Measurements from ENCODE around the gene POC5.
"Not testable (repeated sequence)": the region's sequence is repeated elsewhere in the genome, so short reads cannot be mapped to it uniquely, and the experiment has no call there.

Gene POC5

DNA sequence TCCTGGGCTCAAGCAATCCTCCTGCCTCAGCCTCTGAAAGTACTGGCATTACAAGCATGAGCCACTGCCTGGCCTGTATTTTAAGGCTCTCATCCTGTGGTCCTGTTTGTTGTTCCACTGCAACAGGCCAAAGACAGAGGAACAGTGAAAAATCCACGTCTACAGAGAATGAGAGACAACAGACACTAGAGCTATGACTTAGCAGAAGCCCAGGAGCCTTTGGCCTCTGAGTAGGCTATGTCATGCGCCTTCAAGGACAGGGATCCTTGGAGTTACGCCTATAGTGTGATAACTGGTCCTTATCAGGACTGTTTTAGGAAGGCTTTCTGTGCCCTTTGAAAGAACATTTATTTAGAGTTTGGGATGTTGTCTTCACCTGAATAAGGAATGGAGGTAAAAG, 10.5 kb downstream of the POC5 start:
- peaks cover 22% of the 10 kb centered on the region for H3K36me3 ChIP-seq (replicated peaks; ENCODE audit: low read depth, low read length)
- H3K79me2 ChIP-seq (ENCODE audit: low read length): peaks cover 13% of the 10 kb centered on the region
- H3K4me1 ChIP-seq (ENCODE audit: low read length): no peaks in the 10 kb centered on the region
- H3K4me2 ChIP-seq (ENCODE audit: low read length): no peak overlapping the region
- no peak overlapping the region for H3K27ac ChIP-seq (ENCODE audit: low read length)
- H3K4me3 ChIP-seq (ENCODE audit: low read length): no peak overlapping the region
- H3K9me3 ChIP-seq (ENCODE audit: insufficient read depth, low read length): no peaks in the 10 kb centered on the region
- H2AFZ ChIP-seq (ENCODE audit: low read depth, low read length): no peak overlapping the region
- no peak overlapping the region for H3K9ac ChIP-seq (ENCODE audit: low read length)
- H4K20me1 ChIP-seq (ENCODE audit: insufficient read depth, low read length): no peaks in the 10 kb centered on the region
- H3K27me3 ChIP-seq (ENCODE audit: low read depth, low read length): no peaks in the 10 kb centered on the region
- no peak for TF ChIP-seq EZH2phosphoT487 (IDR thresholded peaks at IDR 0.05; ENCODE audit: low read depth)
- TF ChIP-seq, protein P1, sequence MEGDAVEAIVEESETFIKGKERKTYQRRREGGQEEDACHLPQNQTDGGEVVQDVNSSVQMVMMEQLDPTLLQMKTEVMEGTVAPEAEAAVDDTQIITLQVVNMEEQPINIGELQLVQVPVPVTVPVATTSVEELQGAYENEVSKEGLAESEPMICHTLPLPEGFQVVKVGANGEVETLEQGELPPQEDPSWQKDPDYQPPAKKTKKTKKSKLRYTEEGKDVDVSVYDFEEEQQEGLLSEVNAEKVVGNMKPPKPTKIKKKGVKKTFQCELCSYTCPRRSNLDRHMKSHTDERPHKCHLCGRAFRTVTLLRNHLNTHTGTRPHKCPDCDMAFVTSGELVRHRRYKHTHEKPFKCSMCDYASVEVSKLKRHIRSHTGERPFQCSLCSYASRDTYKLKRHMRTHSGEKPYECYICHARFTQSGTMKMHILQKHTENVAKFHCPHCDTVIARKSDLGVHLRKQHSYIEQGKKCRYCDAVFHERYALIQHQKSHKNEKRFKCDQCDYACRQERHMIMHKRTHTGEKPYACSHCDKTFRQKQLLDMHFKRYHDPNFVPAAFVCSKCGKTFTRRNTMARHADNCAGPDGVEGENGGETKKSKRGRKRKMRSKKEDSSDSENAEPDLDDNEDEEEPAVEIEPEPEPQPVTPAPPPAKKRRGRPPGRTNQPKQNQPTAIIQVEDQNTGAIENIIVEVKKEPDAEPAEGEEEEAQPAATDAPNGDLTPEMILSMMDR (IDR thresholded peaks at IDR 0.05; ENCODE audit: low read depth, low read length): no peak

DNA sequence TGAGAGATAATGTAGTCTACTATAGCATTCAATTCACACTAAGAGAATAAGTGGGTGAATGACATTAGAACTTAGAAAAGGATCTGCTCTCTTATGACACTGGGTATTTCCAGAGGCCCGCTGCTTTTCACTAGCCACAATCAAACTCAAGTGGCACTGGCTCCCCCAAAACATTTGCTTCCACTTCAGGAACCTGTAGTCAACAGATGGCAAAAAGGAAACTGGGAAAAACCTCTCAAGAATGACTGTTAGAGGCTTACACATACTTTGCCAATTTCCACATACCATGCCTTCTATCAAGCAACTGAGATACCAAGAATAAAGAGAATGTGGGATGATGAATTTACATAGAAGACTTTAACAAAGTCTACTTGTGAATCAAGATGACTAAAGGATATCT, 11.2 kb downstream of the POC5 start:
- H3K27ac ChIP-seq (ENCODE audit: low read length): no peak overlapping the region
- no peaks in the 10 kb centered on the region for H4K20me1 ChIP-seq (ENCODE audit: insufficient read depth, low read length)
- H2AFZ ChIP-seq (ENCODE audit: low read depth, low read length): no peak overlapping the region
- peaks cover 23% of the 10 kb centered on the region for H3K36me3 ChIP-seq (replicated peaks; ENCODE audit: low read depth, low read length)
- H3K9me3 ChIP-seq (ENCODE audit: insufficient read depth, low read length): no peaks in the 10 kb centered on the region
- no peaks in the 10 kb centered on the region for H3K4me1 ChIP-seq (ENCODE audit: low read length)
- no peak overlapping the region for H3K9ac ChIP-seq (ENCODE audit: low read length)
- H3K4me2 ChIP-seq (ENCODE audit: low read length): no peak overlapping the region
- peaks cover 10% of the 10 kb centered on the region for H3K79me2 ChIP-seq (ENCODE audit: low read length)
- no peaks in the 10 kb centered on the region for H3K27me3 ChIP-seq (ENCODE audit: low read depth, low read length)
- H3K4me3 ChIP-seq (ENCODE audit: low read length): no peak overlapping the region
- TF ChIP-seq, protein P1 (IDR thresholded peaks at IDR 0.05; ENCODE audit: low read depth, low read length): no peak
- no peak for TF ChIP-seq EZH2phosphoT487 (IDR thresholded peaks at IDR 0.05; ENCODE audit: low read depth)

DNA sequence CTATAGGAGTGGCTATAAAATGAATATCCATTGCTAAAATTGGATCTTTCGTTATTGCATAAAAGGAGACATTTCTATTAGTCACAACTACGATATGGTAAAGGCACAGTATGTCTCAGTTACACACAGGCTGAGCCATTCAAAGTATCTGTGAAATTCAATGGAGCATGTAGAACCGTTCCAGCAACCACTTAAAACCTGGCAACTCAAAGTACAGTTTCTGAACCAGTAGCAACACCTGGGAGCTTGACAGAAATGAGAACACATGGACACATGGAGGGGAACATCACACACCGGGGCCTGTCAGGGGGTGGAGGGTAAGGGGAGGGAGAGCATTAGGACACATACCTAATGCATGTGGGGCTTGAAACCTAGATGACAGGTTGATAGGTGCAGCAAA, 15.4 kb downstream of the POC5 start:
- H2AFZ ChIP-seq (ENCODE audit: low read depth, low read length): no peak overlapping the region
- no peaks in the 10 kb centered on the region for H3K79me2 ChIP-seq (ENCODE audit: low read length)
- no peaks in the 10 kb centered on the region for H3K27me3 ChIP-seq (ENCODE audit: low read depth, low read length)
- no peaks in the 10 kb centered on the region for H4K20me1 ChIP-seq (ENCODE audit: insufficient read depth, low read length)
- H3K4me2 ChIP-seq (ENCODE audit: low read length): no peak overlapping the region
- H3K36me3 ChIP-seq (replicated peaks; ENCODE audit: low read depth, low read length): peaks cover 19% of the 10 kb centered on the region
- no peak overlapping the region for H3K4me3 ChIP-seq (ENCODE audit: low read length)
- no peaks in the 10 kb centered on the region for H3K4me1 ChIP-seq (ENCODE audit: low read length)
- no peak overlapping the region for H3K9ac ChIP-seq (ENCODE audit: low read length)
- H3K9me3 ChIP-seq (ENCODE audit: insufficient read depth, low read length): no peaks in the 10 kb centered on the region
- H3K27ac ChIP-seq (ENCODE audit: low read length): no peak overlapping the region
- TF ChIP-seq EZH2phosphoT487 (IDR thresholded peaks at IDR 0.05; ENCODE audit: low read depth): no peak
- TF ChIP-seq, protein P1 (IDR thresholded peaks at IDR 0.05; ENCODE audit: low read depth, low read length): no peak

DNA sequence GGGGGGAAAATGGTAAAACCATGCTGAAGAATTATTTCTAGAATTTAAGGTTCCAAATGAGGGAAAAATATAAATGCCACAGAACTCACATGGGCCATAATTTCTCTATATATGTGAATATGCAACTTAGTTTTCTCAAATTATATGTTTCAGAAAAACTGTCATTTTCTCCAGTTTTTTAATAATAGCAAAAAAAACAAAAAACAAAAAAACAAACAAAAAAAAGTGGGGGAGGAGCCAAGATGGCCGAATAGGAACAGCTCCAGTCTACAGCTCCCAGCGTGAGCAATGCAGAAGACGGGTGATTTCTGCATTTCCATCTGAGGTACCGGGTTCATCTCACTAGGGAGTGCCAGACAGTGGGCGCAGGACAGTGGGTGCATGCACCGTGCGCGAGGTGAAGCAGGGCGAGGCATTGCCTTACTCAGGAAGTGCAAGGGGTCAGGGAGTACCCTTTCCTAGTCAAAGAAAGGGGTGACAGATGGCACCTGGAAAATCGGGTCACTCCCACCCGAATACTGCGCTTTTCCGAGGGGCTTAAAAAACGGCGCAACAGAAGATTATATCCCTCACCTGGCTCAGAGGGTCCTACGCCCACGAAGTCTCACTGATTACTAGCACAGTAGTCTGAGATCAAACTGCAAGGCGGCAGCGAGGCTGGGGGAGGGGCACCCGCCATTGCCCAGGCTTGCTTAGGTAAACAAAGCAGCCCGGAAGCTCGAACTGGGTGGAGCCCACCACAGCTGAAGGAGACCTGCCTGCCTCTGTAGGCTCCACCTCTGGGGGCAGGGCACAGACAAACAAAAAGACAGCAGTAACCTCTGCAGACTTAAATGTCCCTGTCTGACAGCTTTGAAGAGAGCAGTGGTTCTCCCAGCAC, 21.5 kb downstream of the POC5 start:
- not testable (repeated sequence) for H3K4me2 ChIP-seq (ENCODE audit: low read length); H3K27me3 ChIP-seq (ENCODE audit: low read depth, low read length); H3K9ac ChIP-seq (ENCODE audit: low read length); H3K79me2 ChIP-seq (ENCODE audit: low read length); H3K27ac ChIP-seq (ENCODE audit: low read length); H3K4me1 ChIP-seq (ENCODE audit: low read length); H3K9me3 ChIP-seq (ENCODE audit: insufficient read depth, low read length); H2AFZ ChIP-seq (ENCODE audit: low read depth, low read length); H4K20me1 ChIP-seq (ENCODE audit: insufficient read depth, low read length); H3K4me3 ChIP-seq (ENCODE audit: low read length)
- peaks cover 13% of the 10 kb centered on the region for H3K36me3 ChIP-seq (replicated peaks; ENCODE audit: low read depth, low read length)
